Stimulated activated CD8-positive, alpha-beta memory T cell treated with anti-CD3 and anti-CD28 coated beads, Interleukin-2, amount 100 ng/mL, for 48 hours (primary cell): Measurements from ENCODE around the gene MAD1L1.
"Not testable (repeated sequence)": the region's sequence is repeated elsewhere in the genome, so short reads cannot be mapped to it uniquely, and the experiment has no call there.

Experiments
- DNase-seq, 2 donors: peaks; one replicate each; pipeline ENCODE4 v3.0.0-alpha.2; 2020; ENCODE audit warnings: low read depth in 2 of 2

Gene MAD1L1

DNA sequence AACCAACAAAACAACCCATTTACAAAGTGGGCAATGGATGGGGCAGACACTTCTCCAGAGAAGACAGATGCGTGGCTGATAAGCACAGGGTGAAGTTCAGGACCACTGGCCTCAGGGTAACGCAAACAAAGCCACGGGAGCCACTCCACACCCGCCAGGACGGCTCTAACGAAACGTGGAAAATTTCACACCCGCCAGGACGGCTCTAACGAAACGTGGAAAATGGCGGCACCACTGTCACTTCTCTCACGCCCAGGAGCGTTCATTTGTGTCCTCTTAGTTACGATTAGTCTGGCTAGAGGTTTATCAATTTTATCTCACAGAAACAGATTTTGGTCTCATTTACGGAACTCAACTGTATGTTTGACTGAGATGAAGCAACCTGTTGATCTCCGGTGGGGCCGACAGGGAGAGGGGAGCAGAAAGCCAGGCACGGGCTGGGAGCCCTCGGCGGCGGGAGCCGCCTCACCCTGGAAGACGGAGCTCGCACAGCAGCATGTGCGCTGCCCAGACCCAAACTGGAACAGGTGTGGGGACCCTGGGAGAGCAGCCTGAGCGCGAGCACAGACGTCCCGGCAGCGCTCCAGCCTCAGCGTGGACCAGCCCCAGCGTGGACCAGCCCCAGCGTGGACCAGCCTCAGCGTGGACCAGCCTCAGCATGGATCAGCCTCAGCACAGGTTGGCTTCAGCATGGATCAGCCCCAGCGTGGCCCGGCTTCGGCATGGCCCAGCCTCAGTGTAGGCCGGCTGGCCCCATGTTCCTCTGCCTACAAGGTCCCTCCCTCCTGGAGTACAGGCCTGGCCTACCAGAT is 243.5 kb downstream of the MAD1L1 start:
- no peak for DNase-seq

DNA sequence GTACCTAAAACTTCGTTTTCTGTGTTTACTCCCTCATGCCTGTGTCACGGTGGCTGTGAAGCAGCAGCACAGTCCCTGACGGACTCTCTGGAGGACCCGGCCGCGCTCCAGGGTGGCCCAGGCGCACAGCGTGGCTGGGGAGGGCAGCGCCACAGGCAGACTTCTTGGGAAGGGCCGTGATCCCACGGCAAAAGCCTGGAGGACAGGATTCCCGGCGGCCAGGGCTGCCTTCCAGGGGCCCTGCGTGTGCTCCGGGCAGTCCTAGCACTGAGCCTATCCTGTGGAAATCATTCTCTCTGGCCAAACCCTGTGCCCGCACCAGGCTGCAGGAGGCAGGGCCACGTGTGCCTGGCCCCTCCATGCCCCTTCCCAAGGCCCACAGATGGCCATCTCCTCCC is 244.2 kb downstream of the MAD1L1 start:
- DNase-seq, result no peak

DNA sequence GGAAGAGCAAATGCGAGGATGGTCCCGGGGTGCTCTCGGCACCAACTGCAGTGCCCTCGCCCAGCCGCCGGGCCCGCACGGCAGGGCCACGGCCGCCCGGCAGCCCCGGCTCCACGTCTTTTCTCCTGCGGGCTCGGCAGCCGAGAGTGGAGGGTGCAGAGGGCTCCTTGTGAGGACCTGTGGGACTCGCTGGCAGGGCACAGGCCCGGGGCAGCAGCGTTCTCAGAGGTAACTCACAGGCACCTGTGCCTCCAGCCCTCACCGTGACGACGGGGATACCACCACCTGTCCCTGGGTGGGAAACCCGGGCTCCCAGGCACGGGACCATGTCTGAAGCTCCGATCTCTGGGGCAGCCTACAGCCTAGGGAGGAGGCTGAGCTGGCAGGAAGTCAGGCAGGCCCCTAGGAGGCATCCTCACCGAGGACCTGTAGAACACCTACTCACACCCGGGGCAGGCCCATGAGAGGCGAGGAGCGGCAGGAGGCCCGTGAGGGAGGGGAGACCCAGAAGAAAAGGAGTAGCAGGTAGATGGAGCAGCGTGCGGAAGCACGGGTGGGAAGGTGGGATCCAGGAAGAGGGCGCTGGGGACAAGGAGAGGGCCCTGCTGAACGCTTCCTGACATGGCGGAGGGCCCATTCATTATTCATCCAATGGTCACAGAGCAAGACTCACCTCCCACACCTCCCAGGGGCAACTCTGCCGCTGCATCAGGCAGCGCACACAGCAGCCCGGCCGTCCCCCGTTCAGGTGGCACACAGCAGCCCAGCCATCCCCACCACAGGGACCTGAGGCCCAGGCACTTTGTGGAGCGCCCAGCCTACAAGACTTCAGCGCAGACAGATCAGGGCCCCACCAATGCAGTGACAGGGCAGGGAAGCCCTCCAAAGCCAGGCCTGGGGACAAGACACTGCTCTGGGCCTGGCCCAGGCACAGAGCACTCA is 244.9 kb downstream of the MAD1L1 start:
- no peak for DNase-seq

DNA sequence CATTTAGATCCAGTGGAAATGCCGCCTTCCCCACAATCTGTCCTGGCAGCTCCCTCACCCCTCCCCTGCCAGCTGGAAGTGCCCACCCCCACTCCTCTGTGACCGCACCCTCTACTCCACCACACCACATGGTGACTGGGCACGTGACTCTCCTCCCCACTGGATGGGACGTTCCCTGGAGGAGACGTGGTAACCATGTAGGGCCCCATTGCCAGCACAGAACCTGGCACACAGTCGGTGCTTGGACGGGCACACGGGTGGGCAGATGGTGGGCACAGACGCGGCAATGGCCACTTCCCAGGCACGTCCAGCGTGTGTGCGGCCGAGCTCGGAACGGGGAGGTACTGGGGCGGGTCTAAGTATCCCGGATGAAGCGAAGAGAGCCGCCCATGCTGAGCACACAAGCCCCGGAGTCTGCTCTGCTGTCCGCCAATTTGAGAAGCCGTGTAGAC is 245.6 kb downstream of the MAD1L1 start:
- no peak for DNase-seq

DNA sequence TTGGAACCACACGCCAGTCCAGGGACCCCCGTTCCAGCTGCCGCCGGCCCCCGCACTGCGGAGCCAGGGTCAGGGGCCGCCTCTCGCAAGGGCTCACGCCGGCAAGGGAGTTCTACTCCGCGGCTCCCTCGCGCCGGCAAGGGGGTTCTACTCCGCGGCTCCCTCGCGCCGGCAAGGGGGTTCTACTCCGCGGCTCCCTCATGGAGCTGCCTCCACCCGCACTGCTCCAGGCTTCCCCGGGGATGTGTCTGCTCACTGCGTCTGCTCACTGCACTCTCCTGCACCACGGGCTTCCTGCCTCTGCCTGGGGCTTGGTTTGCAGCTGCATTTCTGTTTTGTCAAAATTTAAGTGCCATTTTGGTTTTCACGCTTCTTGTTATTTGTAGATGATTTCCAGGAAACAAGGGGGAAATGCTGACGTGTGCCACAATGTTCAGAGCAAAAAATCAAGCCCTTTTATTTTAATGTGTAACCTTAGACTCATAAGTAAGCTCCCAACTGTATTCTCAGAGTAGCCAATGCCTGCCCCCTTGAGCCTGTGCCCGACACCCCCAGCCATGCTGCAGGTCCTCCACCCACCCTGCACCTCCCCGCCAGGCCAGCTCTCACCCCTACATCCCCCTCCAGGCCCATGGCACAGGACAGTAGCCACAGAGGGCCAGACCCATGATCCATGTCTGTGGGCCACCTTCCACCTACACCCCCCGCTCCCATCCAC is 246.2 kb downstream of the MAD1L1 start:
- DNase-seq, result peak in 1 of 2 donors; percentile 5

DNA sequence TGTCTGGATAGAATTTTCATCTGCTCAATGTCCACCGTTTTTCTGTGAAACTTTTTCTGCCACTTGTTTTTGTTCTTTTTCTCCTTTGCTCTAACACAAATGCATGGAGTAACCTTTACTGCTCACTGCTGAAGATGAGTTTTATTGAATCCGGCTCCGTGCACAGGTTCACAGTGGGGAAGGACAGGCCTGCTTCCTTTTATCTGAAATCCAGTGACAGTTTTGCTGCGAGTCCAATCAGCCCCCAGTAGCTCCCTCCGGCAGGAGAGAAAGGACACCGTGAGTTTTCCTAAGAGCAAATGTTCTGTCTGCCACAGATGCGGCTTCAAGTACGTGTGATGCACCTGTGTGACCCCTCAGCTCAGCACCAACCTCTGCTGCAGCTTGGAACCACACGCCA is 246.8 kb downstream of the MAD1L1 start:
- DNase-seq, result no peak

DNA sequence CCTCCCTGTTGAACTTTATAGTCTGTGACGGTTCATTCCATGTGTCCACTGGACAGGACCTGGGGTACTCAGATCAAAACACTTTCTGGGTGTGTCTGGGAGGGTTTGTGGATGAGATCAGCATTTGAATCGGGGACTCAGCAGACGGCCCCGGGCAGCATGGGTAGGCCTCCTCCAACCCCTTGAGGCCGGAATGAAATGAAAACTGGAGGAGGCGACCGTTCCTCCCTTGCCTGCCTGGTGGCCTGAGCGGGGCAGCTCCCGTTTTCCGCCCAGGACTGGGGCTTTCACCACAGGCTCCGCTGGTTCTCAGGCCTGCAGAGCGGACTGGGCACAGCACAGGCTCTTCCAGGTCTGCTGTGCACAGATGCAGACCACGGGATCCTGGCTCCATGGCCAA is 247.7 kb downstream of the MAD1L1 start:
- no peak for DNase-seq

DNA sequence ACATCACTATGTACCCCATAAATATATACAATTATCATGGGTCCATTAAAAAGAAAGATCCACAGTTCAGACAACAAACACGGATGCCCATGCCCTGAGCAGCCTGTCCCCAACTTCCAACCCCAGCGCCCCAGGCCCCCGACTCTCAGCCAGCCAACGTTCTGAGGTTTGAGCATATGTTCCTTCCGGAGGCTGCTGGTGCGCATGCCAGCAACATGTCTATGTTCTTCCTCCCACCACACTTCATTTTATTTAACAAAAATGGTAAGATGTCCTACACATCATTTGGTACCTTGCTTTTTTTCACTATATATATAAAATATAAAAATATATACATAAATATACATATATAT is 250.9 kb downstream of the MAD1L1 start:
- DNase-seq, result no peak

DNA sequence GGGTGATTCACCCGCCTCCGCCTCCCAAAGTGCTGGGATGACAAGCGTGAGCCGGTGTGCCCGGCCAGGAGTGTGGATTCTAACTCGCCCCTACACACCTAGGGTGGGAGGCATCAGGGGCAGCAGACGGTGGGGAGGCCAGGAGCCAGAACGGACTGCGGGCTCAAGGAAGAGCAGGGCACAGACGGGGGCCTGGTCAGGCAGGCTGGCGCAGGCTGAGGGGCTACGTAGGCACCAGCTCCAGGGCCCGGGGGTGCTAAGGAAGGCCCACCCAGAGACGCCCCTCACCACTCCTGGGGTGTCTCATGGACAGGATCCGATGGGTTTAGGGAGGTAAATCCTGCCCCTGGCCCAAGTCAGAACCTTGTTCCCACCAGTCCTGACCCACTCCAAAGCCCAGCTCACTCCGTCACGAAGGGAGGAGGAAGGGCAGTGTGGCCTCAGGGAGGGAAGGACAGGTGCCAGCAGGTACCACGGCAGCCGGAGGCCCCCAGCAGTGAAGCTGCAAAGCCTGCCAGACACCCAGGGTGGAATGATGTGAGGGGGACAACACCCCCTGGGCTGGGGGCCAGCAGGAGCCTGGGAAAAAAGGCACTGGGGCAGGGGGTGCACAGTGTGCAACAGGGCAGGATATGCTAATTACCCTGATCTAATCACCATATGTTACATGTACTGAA is 251.4 kb downstream of the MAD1L1 start:
- DNase-seq, result no peak

DNA sequence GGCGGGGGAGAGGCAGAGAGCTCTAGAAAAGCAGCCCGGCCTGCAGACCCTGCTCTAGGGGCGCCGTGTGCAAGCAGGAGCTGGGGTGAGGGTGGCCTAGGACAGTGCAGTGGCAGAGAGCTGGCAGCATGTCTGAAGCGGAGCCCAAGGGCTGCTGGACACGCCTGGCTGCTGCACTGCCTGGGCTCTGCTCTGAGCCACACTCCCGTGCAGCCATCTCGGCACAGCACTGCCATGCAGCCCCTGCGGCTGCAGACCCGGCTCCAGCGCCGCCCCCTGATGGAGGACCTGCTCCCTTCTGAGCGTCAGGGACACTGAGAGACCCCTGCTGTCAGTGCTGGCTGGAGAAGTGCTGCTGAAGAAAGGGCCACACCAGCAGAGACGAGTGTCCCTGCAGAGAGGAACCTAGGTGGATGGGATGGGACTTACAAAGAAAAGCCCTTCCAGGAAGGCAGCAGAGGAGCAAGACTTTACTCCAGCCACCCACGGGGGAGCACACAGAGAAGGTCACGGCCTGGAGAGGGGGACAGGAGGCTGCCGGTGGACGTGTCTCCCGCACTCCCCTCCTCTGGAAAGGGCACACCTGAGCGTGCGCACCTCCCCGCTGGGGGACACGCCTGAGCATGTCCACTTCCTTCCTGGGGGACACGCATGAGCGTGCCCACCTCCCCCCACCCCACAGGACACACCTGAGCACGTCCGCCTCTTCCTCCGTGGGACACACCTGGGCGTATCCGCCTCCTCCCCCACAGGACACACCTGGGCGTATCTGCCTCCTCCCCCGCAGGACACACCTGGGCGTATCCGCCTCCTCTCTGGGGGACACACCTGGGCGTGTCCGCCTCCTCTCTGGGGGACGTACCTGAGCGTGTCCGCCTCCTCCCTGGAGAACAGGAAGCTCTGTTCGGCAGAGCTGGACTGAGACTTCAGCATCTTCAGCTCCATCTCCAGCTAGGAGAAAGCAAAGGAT is 252.9 kb downstream of the MAD1L1 start:
- DNase-seq, result no peak

DNA sequence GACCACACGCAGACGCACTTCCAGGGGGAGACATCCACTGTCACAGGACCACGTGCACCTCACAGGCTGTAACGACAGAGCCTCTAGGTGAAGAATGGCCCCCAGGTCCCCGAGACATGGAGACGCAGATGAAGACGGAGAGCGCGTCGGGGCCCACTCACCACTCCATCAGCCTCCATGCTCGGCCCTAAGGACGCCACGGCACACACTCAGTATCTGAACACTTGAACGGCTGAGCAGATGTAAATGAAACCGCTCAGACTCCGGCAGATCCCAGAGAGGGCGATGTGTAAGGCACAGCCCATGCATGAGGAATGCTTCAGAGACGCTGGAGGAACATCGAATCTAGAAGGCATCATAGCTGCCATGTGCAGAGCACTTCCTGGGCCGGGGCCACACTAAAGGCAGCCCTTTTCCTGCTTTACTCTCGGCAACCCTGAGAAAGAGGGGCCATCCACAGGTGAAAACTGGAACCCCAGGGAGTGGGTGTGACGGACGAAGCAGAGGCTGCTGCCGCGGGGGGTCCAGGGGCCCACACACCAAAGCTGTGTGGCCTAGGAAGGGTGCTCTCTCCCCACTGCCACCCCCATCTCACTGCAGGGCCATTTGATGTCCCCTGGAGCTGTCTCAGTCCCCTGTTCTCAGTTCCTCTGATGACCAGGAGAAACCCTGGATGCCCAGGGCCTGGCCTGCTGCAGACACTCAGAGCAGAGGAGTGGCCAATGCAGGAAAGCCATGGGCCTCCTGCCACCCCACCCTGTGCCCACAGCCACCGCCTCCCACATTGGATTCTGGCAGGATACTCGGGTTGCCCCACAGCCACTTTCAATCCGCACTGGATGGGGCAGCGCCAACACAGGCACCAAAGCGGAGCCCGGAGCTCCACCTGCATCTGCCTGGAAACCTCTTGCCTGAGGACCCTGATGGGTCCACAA is 253.8 kb downstream of the MAD1L1 start:
- DNase-seq, result no peak

DNA sequence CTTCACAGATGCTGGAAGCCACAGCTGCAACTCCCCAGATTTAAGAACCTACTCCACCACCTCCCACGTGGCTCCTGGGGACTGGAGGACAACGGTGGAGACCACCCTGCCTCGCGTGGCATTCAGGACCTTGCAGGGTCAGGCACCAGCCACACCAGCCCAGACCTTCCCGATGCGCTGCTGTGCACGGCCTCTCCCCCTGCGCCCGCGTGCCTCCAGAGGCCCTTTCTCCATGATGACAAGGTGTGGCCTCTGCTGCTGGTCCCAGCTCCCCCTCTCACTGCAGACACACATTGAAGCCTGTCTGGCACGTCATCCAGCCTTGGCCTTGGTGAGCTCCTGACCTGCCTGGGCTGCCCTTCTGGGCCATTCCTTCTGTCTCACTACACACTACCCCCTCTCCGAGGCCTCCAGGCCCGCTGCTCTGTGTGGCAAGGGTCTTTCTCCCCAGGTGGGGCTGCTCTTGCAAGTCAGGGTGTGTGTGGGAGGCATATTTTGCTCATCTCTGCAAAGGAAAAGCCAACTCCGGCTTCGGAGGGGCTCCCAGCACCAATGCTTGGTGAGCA is 254.8 kb downstream of the MAD1L1 start:
- DNase-seq, result no peak

DNA sequence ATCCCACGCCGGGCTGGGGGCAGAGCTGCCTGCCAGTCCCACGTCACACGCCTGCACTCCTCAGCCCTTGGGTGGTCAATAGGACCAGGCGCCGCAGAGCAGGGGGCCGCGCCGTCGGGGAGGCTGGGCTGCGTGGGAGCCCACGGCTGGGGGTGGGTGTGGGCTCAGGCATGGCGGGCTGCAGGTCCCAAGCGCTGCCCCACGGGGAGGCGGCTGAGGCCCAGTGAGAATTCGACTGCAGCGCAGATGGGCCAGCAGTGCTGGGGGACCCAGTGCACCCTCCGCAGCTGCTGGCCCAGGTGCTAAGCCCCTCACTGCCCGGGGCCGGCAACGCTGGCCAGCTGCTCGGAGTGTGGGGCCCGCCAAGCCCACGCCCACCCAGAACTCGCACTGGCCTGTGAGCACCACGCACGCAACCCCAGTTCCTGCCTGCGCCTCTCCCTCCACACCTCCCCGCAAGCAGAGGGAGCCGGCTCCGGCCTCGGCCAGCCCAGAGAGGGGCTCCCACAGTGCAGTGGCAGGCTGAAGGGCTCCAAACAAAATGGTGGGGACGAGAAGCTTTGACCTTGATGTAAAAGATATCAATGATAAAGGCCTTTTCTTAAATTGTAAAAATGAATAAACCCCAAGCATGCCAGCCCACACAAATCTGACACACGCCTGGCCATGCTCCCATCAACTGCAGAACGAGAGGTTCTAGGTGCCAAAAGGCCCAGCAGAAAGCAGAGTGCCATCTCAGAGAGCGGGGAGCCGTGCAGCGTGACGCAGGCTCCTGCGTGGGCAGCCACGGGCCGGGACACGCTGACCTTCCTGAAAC is 255.5 kb downstream of the MAD1L1 start:
- DNase-seq, result no peak

DNA sequence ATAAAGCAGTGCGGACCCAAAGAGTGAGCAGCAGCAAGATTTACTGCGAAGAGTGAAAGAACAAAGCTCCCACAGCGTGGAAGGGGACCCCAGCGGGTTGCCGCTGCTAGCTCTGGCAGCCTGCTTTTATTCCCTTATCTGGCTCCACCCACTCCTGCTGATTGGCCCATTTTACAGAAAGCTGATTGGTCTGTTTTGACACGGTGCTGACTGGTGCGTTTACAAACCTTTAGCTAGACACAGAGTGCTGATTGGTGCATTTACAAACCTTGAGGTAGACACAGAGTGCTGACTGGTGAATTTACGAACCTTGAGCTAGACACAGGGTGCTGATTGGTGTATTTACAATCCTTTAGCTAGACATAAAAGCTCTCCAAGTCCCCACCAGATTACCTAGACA is 256.2 kb downstream of the MAD1L1 start:
- DNase-seq, result not testable (repeated sequence)

DNA sequence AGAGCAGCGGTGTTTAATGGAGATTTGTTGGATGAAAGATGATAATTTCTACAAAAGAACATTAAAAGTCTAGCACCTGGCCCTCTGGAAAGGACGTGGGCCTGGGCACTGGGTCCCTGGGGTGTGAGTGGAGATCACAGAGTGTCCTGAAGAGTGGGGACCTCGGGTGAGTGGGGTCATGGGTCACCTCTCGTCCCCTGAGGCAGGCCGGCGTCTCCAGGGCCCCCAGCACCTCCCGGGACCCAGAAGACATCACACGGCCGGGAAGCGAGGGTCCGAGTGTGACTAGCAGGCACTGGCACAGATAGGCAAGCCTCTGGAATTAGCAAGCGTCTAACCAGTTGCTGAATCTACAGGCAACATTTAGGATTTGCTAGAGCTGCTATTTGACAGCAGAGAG is 257.2 kb downstream of the MAD1L1 start:
- DNase-seq, result no peak

DNA sequence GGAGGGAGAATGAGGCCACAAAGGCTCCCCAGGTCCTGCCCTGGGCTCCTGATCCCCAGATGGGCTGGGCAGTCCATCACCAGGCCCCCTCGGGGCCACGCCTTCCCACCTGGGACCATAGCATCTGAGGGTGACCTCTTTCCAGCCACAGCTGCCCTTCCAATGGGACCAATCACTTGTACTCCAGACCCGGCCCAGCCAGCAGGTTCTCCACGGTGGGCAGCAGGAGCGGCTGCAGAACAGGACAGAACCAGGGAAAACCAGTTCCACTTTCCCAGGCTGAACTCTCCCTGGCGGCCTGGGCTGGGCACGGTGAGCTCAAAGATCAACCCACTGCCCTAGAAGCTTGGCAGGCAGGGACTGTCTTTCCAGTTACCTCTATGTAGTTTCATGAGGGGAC is 257.6 kb downstream of the MAD1L1 start:
- DNase-seq, result no peak

DNA sequence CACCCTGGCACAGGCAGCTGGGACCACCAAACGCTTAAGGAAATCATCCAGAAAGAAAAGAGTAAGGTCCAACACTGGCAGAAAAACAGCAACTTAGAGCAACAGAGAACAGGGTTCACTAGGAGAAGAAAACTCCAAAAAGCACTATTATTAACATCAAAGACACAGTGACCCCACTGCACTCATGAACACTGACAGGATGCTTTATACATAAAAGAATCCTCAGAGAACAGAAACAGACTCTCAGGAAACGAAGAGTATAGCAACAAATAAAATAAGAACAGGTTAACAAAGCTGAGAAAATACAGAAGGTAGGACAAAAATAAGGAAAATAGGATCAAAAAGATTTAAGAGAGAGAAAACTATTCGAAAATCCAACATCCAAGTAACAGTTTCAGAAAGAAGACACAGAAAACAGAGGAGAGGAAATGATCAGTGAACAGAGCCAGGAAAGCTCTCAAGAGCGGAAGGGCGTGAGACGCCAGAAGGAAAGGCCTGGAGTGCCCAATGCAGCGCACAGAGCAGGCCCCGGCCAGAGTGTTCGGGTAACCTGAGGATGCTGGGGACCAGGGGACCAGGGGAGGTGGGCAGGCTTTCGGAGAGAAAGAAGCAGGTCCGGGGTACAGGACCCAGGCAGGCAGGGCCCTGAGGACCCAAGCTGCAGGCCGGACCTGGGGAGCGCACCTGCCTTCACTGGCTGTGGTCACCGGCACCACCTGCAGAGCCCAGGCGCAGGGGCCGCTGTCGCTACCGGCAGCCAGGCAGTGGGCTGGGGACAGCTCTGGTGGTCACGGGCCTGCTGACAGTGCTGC is 258.2 kb downstream of the MAD1L1 start:
- no peak for DNase-seq
